SK-MEL-5 (cell line): ENCODE results near the gene IP6K2. TPM values are rescaled to one million over a fixed set of nuclear protein-coding genes. Genes with fewer than 3 reads are reported as not detected.
"Not testable (repeated sequence)": the region's sequence is repeated elsewhere in the genome, so short reads cannot be mapped to it uniquely, and the experiment has no call there.

Experiments used
- DNase-seq: peaks from one replicate; pipeline ENCODE4 v3.0.0-alpha.2; 2016; ENCODE audit warnings: low read depth, low spot score
- in situ Hi-C: cut with HindIII; loops from 2 replicates; pipeline ENCODE4 v1.10.0; 2016; ENCODE audit warnings: low sequenced_read_pairs, high pct_unique_total_duplicates, low pct_unique_long_range_greater_than_20kb
- polyA plus RNA-seq, 2 experiments: library from polyadenylated mRNA; depleted of rRNA; stranded (reverse); fragments of >200 nt; gene quantifications; 2 replicates each; pipeline ENCODE4 v1.2.3, GENCODE V29; 2015
- total RNA-seq: library from RNA; depleted of rRNA; stranded (reverse); fragments of >200 nt; shearing (Covaris generic); gene quantifications from 2 replicates; pipeline ENCODE4 v1.2.3, GENCODE V29; 2014; rRNA removed

Gene IP6K2, protein sequence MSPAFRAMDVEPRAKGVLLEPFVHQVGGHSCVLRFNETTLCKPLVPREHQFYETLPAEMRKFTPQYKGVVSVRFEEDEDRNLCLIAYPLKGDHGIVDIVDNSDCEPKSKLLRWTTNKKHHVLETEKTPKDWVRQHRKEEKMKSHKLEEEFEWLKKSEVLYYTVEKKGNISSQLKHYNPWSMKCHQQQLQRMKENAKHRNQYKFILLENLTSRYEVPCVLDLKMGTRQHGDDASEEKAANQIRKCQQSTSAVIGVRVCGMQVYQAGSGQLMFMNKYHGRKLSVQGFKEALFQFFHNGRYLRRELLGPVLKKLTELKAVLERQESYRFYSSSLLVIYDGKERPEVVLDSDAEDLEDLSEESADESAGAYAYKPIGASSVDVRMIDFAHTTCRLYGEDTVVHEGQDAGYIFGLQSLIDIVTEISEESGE
- total RNA-seq, result 53.7 and 55.7 TPM in 2 replicates
- 66.8 and 67.9 TPM in 2 replicates for polyA plus RNA-seq (2015; cell fraction: cytosol; rRNA removed)
- polyA plus RNA-seq (2015; cell fraction: nucleus; rRNA removed), result 271 and 316 TPM in 2 replicates

DNA sequence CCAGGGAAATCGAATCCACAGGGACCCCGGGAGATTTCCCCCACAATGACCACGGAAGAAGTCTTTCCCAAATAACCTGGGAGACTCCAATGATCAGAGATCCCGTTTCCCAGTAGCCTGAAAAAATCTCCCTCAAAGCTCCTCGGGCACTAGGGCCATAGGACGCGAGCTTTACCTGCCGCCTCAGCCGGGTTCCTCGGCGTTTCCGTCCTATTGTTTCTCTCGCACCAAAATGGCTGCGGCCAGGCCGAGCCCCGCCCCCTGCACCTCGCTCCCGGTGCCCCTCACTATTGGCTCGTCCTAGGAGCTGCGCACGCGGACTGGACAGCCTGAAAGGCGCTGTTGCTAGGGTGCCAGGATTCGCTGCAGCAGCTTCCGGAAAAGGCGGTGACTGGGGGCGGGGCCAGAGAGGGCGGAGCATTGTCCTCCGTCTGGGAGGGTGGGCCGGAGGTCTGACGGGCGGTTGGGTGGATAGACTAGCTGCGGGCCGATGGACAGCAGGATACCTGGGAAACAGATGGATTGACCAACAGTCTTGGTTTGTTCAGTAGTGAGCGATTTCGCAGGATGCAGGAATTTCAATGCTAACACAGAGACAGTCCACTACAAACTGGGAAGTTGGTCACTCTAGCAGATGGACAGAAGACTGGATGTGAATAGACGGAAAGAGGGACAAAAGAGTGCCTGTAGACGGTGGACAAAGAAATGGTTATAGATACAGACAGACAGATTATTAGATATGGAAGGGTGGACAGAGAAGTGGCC lies at the start of gene IP6K2:
Gene IP6K2 (minus strand): TSS at position 240 of the 765 bp plus-strand sequence. CDS start 21,930 bp downstream, outside the sequence.
- in situ Hi-C loops, result no loop called here
- DNase-seq, result peak; percentile 98

DNA sequence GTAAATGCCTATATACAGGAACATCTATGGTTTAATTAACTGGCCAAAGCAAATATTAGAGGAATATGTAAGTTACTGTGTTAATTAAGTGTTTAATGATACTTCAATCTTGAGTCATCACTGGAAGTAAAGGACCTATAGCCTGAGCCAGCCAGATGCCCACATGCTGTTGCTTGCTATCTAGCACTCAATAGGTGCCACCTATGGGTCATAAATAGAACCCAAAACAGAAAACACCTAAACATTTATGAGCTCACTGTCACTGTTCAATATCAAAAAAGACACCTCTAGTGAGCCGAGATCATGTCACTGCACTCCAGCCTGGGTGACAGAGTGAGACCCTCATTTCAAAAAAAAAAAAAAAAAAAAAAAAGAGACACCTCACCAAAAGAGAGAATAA lies 48.4 kb upstream of the IP6K2 start:
- in situ Hi-C loops, result no loop called here
- DNase-seq, result peak; percentile 64

DNA sequence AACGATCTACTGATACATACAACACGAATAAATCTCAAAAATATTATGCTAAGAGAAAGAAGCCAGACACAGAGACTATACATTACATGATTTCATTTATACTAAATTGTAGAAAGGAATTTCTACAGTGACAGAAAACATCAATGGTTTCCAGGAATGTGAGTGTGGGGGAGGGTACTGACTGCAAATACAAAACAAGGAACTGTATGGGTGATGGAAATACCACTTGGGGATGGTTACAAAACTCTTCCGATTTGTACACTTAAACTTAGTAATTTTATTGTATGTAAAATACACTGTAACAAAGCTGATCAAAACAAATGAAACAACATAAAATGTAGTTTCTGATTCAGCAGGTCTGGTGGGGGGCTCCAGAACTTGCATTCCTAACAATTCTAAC lies 45.8 kb upstream of the IP6K2 start:
- in situ Hi-C loops, result no loop called here
- DNase-seq, result no peak

DNA sequence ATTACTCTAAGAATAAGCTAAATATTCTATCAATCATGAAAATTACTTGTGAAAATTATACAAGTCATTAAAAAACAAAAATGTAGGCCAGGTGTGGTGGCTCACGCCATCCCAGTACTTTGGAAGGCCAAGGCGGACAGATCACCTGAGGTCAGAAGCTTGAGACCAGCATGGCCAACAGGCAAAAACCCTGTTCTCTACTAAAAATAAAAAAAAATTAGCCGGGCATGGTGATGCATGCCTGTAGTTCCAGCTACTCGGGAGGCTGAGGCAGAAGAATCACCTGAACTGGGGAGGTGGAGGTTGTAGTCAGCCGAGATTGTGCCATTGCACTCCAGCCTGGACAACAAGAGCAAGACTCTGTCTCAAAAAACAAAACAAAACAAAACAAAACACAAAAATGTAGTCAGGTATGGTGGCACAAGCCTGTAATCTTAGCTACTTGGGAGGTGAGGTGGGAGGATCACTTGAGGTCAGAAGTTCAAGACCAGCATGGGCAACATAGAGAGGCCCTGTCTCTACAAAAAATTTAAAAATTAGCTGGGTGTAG lies 43.0 kb upstream of the IP6K2 start:
- DNase-seq, in situ Hi-C loops: not testable (repeated sequence)

DNA sequence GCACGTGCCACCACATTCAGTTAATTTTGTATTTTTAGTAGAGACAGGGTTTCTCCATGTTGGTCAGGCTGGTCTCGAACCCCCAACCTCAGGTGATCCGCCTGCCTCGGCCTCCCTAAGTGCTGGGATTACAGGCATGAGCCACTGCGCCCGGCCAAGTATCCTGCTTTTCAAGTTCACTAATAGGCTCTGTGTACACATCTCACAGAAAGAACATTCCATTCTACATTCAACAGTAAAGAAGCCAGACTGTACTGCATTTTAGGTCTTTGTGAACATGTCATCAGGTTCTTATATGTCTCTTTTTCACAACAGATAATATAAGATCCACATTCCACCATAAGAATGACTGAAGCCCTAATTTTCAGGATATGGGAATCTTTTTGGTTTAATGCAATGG lies 42.5 kb upstream of the IP6K2 start:
- DNase-seq, in situ Hi-C loops: not testable (repeated sequence)

DNA sequence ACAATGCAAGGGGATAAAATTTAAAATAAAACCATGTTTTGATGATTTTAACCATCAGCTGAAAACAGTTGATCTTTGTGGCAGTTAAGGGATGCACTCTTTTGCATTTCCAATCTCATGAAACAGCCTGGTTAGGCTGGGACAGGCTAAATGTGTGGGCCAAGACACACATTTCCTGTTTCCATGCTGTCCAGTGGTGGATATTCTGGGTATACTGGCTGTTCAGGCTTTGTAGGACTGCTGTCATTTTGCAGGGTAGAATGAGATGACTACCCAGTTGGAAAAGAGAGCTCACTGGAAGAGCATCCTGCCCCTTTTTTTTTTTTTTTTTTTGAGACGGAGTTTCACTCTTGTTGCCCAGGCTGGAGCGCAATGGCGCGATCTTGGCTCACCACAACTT lies 42.0 kb upstream of the IP6K2 start:
- no peak for DNase-seq
- in situ Hi-C loops, result no loop called here

DNA sequence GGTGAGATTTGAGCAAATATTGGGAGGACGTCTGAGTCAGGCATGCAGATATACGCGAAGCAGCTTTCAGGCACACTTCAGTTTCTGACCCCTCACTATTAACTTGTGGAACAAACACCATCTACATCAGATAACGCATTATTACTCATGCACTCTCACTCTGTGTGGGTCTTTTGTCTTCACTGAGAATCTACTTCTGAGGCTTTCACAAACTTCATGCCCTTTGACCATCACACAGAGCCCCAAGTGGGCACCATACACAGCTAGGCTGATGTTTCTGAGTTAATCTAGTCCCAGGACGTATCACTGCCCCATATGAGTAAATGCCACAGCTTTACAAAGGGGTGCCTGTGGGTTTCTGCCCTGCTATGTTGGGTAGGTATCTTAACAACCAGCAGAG lies 39.6 kb upstream of the IP6K2 start:
- in situ Hi-C loops, result no loop called here
- DNase-seq, result peak; percentile 20

DNA sequence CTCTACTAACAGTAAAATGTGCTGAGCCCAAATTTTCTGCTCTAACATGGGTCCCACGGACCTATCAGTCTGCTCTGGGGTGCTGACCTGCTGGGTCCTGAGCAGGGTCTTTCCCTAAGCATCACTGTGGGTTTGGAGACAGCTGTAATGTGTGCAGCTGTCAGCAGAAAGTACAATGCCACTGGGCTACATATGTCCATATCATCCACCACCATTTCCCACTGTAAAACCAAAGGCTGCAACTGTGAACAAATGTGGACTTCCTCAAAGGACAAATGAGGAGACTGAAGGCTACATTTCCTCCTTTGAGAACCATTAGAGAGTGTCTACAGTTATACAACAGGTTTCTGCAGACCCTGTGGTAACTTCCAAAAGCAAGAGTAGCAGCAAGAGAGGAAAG lies 33.8 kb upstream of the IP6K2 start:
- DNase-seq, result no peak
- in situ Hi-C loops, result no loop called here

DNA sequence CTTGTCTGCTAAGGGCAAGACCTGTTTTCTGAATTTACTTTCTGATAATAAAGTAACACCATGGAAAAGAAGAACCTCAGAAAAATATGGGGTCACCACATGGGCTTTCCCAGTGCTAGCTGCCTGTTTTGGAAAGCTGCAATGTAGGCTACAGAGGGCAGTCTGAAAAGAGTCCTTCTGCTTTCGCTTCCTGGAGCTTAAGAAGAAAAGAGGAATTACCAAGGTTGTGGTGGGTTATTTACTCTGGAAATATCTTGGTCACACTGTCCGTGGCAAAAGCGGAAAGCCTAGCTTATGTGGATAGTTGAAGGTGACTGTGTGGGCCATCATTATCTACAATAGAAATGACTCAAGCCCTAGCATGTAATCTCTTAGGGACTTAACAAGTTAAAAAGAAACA lies 31.7 kb upstream of the IP6K2 start:
- no peak for DNase-seq
- in situ Hi-C loops, result no loop called here

DNA sequence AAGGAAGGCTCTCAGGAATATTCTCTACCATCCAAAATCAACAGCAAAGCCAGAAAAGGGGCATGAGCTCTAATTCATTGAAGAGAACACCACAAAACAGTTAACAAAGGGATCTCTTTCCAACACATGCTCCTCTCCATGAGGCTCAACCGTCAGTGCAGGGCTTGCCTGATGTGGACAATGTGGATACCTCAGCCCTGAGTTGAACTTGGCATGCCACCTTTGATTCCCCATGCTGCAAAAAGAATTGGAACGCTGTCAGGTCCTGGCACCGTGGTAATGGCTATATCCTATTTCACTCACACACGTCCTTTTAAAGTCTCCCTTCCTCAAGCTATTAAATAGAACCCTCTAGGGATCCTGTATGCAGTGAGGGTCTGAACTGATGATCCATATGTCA lies 30.7 kb upstream of the IP6K2 start:
- DNase-seq, result peak; percentile 64
- in situ Hi-C loops, result no loop called here

DNA sequence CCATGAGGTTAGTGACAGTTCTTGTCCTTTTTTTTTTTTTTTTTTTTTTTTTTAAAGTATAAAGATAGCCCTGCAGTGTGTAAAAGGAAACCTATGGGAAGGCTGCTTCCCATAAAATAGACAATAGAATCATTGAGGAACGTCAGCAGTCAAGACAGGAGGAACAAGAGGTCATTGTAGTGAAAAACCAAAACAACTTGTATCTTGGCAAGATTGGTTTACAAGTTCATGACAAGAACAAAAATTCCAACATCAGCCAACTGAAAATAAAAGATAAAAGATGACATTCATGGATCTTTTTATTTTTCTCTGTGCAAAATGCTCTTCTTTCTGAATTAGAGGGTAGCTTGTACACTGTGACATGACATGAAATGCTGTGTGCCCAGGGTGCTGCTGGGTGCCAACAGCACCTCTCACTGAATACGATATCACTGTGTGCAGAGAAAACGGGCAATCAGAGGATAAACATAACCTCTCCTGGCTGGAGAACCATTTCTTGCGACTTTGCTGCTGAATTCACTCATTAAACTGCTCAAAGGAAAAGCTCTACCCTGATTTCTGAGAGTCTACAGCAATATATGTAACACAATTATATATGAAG lies 30.1 kb upstream of the IP6K2 start:
- peak; percentile 97 for DNase-seq
- in situ Hi-C loops, result no loop called here

DNA sequence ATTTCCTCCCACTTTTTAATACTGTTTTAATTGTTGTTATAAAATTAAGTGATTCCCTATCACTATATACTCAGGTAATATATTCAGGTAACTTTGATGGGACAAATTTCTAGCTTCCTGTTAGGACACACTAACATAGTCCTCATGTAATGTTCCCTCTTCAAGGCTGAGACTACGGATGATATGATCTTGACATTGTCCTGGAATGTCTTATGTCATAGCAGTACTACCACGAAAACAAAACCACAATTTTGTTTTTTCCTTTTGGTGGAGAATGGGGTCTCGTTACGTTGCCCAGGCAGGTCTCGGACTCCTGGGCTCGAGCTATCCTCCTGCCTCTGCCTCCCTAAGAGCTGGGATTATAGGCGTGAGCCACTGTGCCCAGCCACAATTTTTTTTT lies 26.8 kb upstream of the IP6K2 start:
- DNase-seq, result no peak
- in situ Hi-C loops, result no loop called here

DNA sequence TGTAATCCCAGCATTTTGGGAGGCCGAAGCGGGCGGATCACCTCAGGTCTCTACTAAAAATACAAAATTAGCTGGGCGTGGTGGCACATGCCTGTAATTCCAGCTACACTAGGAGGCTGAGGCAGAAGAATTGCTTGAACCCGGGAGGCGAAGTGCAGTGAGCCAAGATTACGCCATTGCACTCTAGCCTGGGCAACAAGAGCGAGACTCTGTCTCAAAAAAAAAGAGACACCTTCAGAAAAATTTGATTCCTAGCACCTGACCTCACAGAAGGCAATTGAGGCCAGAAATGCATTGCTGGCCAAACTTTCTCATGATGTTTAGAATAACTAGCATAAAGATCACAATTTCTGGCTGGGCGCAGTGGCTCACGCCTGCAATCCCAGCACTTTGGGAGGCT lies 24.2 kb upstream of the IP6K2 start:
- DNase-seq, in situ Hi-C loops: not testable (repeated sequence)

DNA sequence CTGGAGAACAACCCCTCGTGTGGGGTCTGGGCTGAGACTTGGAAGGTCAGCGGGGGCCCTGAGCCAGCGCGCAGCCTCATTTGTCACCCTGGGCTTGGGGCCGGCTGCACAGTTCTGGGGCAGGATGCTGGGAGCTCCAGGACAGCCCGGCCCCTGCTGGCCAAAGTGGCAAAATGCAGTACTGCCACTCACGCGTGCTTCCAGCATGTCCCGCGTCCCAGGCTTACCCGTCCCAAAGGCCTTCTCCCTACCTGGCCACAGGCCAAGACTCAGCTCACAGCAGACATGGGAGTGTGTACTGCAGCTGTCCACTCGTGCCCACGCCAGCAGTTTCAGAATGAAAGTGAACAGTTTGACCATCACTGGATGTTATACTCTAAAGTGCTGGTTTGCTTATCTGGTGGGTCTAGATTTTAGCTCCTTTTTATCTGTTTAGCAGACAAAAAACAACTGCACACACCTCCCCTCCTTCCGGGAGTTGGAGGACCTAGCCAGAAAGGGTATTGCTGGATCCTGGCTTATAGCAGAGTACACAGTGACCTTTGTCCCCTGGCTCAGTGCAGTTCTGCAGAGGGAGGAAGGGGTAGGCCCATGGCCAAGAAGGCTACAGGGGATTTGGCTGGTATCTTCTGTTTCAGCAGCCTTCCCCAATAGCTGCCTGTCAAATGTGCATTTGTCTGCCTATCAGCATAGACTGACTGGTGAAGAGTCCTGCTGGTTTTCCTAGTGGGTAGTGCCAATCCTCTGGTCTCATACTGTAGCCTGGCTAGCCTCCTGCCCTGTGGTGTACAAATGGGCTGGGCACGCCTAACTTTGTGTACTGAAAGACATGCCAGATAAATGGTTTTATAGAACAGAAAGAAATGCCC lies 23.2 kb upstream of the IP6K2 start:
- in situ Hi-C loops, result no loop called here
- peak; percentile 89 for DNase-seq

DNA sequence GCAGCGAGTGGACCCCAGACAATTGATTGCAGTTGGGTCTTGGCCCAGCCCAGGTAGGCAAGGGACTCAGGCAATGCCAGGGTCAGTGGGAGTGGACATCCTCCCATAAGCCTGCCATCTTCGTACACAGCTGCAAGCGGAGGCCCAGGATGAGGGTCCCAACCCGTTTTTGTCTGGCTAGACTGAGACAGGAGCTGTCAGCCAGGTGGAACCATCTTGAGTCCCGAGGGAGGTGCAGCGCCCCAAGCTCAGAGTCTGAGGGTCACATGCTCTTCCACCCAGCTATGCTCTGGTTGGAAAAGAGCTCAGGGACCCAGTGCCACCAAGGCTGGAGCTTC lies 22.6 kb upstream of the IP6K2 start:
- no peak for DNase-seq
- in situ Hi-C loops, result no loop called here

DNA sequence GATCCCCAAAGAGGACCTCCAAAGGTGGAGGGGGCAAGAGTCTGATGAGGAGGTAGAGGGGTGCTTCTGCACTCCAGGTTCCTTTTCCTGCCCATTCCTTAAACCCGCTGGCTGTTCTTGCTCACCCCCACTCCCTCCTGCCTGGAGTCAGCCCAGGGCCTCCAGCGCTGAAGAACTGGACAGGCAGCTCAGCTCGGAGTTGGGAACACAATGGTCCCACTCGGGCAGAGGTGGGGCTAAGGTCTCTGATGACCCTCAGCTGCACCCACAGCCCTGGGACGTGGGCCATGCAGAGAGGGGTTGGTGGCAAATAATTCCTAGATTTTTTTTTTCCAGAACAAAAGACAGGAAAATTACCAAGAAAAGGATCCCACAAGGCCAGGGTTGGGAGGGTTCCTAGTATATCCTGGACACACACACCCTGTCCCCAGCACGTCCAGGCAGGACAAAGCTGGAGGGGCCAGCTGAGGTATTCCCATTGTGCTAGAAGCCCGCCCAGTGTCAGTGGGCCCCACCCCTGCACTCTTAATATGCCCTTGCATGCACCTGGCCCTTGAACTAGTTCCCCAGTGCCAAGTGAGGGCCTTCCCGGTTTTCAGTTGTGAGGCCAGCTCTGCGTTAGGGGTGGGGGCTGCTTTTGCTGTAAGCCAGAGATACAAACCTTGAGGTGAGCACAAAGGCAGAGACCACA lies 22.1 kb upstream of the IP6K2 start:
- no peak for DNase-seq
- in situ Hi-C loops, result no loop called here

DNA sequence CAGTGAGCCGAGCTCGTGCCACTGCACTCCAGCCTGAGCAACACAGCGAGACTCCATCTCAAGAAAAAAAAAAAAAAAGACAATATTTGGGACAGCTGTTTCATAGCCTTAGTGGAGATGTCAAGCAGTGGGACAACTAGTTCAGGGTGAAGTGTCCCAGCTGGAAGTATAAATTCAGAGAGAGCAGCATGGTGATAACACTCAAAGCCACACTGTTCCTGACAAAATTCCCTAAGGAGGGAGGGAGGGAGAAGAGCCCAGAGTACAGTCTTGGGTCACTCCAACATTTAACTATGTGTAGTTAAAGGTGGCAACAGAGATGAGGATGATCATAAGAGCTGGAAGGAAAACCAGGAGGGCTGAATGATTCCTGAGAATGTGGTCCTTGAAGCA lies 21.1 kb upstream of the IP6K2 start:
- in situ Hi-C loops, result no loop called here
- no peak for DNase-seq
